ENCODE results near the gene OR11A1.

Gene OR11A1

GRCh38 chr6:29465801-29466200, 8.9 kb upstream of the OR11A1 start:
- TF ChIP-seq MAX (IDR thresholded peaks at IDR 0.05; ENCODE audit: low read depth, low read length), result no peak
- TF ChIP-seq POLR2A (IDR thresholded peaks at IDR 0.05; ENCODE audit: extremely low read depth, insufficient read length), result no peak
- no peak for TF ChIP-seq MYC (IDR thresholded peaks at IDR 0.05; ENCODE audit: low read depth, low read length)
- no peak for TF ChIP-seq CTCF (IDR thresholded peaks at IDR 0.05; ENCODE audit: low read depth, low read length)

GRCh38 chr6:29465279-29465678, 8.4 kb upstream of the OR11A1 start:
- DNase-seq (ENCODE audit: low read depth), result no peak
- TF ChIP-seq POLR2A (IDR thresholded peaks at IDR 0.05; ENCODE audit: extremely low read depth, insufficient read length), result no peak
- TF ChIP-seq CTCF (IDR thresholded peaks at IDR 0.05; ENCODE audit: low read depth, low read length), result no peak
- TF ChIP-seq MAX (IDR thresholded peaks at IDR 0.05; ENCODE audit: low read depth, low read length), result no peak
- TF ChIP-seq MYC (IDR thresholded peaks at IDR 0.05; ENCODE audit: low read depth, low read length), result no peak
- no peak overlapping the region for H3K4me3 ChIP-seq (ENCODE audit: low read depth, low read length)

More at GRCh38 chr6:29465801-29466200, 8.9 kb upstream of the OR11A1 start:
- no peak for DNase-seq (ENCODE audit: low read depth)
- H3K4me3 ChIP-seq (ENCODE audit: low read depth, low read length), result no peak overlapping the region

- TF ChIP-seq MYC (IDR thresholded peaks at IDR 0.05; ENCODE audit: low read depth, low read length) (no peak), CTCF (IDR thresholded peaks at IDR 0.05; ENCODE audit: low read depth, low read length) (no peak), POLR2A (IDR thresholded peaks at IDR 0.05; ENCODE audit: extremely low read depth, insufficient read length) (no peak), MAX (IDR thresholded peaks at IDR 0.05; ENCODE audit: low read depth, low read length) (no peak)
- no peak for DNase-seq (ENCODE audit: low read depth)
Measured at GRCh38 chr6:29462022-29462421, 5.2 kb upstream of the OR11A1 start.

GRCh38 chr6:29461021-29461814, 4.3 kb upstream of the OR11A1 start:
- no peak overlapping the region for H3K4me3 ChIP-seq (ENCODE audit: low read depth, low read length)
- TF ChIP-seq CTCF (IDR thresholded peaks at IDR 0.05; ENCODE audit: low read depth, low read length) (no peak), MYC (IDR thresholded peaks at IDR 0.05; ENCODE audit: low read depth, low read length) (no peak), POLR2A (IDR thresholded peaks at IDR 0.05; ENCODE audit: extremely low read depth, insufficient read length) (no peak)
- DNase-seq (ENCODE audit: low read depth), result no peak

More at GRCh38 chr6:29462022-29462421, 5.2 kb upstream of the OR11A1 start:
- no peak overlapping the region for H3K4me3 ChIP-seq (ENCODE audit: low read depth, low read length)

GRCh38 chr6:29451471-29452193, 5.2 kb downstream of the OR11A1 start:
- DNase-seq (ENCODE audit: low read depth), result no peak
- no peak overlapping the region for H3K4me3 ChIP-seq (ENCODE audit: low read depth, low read length)
- TF ChIP-seq CTCF (IDR thresholded peaks at IDR 0.05; ENCODE audit: low read depth, low read length) (no peak), POLR2A (IDR thresholded peaks at IDR 0.05; ENCODE audit: extremely low read depth, insufficient read length) (no peak), MYC (IDR thresholded peaks at IDR 0.05; ENCODE audit: low read depth, low read length) (no peak), MAX (IDR thresholded peaks at IDR 0.05; ENCODE audit: low read depth, low read length) (no peak)

All from NB4 (cell line).